ENCODE data around the gene MR1.

Gene MR1

GRCh38 chr1:181090641-181091126, 56.9 kb downstream of the MR1 start:
- DNase-seq (ENCODE audit: low read depth in 2 of 2), result no peak

GRCh38 chr1:181091309-181092040, 57.7 kb downstream of the MR1 start:
- DNase-seq (ENCODE audit: low read depth in 2 of 2), result no peak

GRCh38 chr1:181092056-181092455, 58.3 kb downstream of the MR1 start:
- DNase-seq (ENCODE audit: low read depth in 2 of 2), result no peak

- DNase-seq (ENCODE audit: low read depth in 2 of 2), result no peak
These were observed 59.2 kb downstream of the MR1 start for GRCh38 chr1:181092883-181093458.

GRCh38 chr1:181094416-181095212, 60.8 kb downstream of the MR1 start:
- peak; percentile 93 to 96 for DNase-seq (ENCODE audit: low read depth in 2 of 2)

- DNase-seq (ENCODE audit: low read depth in 2 of 2), result no peak
These were observed 61.5 kb downstream of the MR1 start for GRCh38 chr1:181095260-181095659.

GRCh38 chr1:181095763-181096184, 62.0 kb downstream of the MR1 start:
- DNase-seq (ENCODE audit: low read depth in 2 of 2), result no peak

GRCh38 chr1:181097242-181097641, 63.5 kb downstream of the MR1 start:
- no peak for DNase-seq (ENCODE audit: low read depth in 2 of 2)

- peak; percentile 68 to 69 for DNase-seq (ENCODE audit: low read depth in 2 of 2)
These were observed 65.6 kb downstream of the MR1 start for GRCh38 chr1:181099152-181100014.

GRCh38 chr1:181100015-181100905, 66.5 kb downstream of the MR1 start:
- DNase-seq (ENCODE audit: low read depth in 2 of 2), result no peak

- no peak for DNase-seq (ENCODE audit: low read depth in 2 of 2)
These were observed 67.2 kb downstream of the MR1 start for GRCh38 chr1:181100934-181101333.

- DNase-seq (ENCODE audit: low read depth in 2 of 2), result peak; percentile 46 to 60
These were observed 67.9 kb downstream of the MR1 start for GRCh38 chr1:181101581-181102226.

GRCh38 chr1:181102841-181103240, 69.1 kb downstream of the MR1 start:
- no peak for DNase-seq (ENCODE audit: low read depth in 2 of 2)

- no peak for DNase-seq (ENCODE audit: low read depth in 2 of 2)
These were observed 69.6 kb downstream of the MR1 start for GRCh38 chr1:181103399-181103798.

- no peak for DNase-seq (ENCODE audit: low read depth in 2 of 2)
These were observed 70.4 kb downstream of the MR1 start for GRCh38 chr1:181104042-181104789.

GRCh38 chr1:181104790-181105133, 71.0 kb downstream of the MR1 start:
- no peak for DNase-seq (ENCODE audit: low read depth in 2 of 2)

GRCh38 chr1:181105134-181106021, 71.6 kb downstream of the MR1 start:
- peak; percentile 82 to 83 for DNase-seq (ENCODE audit: low read depth in 2 of 2)

GRCh38 chr1:181106022-181106312, 72.2 kb downstream of the MR1 start:
- DNase-seq (ENCODE audit: low read depth in 2 of 2), result no peak

GRCh38 chr1:181106479-181106878, 72.7 kb downstream of the MR1 start:
- no peak for DNase-seq (ENCODE audit: low read depth in 2 of 2)
